Measurements from ENCODE around the gene SOCS4.

GRCh38 chr14:55038708-55039107, 11.7 kb downstream of the SOCS4 start:
- TF ChIP-seq USF2 (IDR thresholded peaks at IDR 0.05; ENCODE audit: low read depth, low read length) (no peak), USF2 (CRISPR knock-in tag; IDR thresholded peaks at IDR 0.05; ENCODE audit: borderline replicate concordance) (no peak), PHF8 (CRISPR knock-in tag; IDR thresholded peaks at IDR 0.05) (no peak), THRA (CRISPR knock-in tag; IDR thresholded peaks at IDR 0.05; ENCODE audit: borderline replicate concordance) (no peak), GTF2F1 (IDR thresholded peaks at IDR 0.05; ENCODE audit: low read length) (no peak), ZNF24 (IDR thresholded peaks at IDR 0.05) (no peak), FLYWCH1 (CRISPR knock-in tag; IDR thresholded peaks at IDR 0.05) (no peak), YY1 (IDR thresholded peaks at IDR 0.05; ENCODE audit: insufficient read depth, insufficient replicate concordance, low read depth, low read length) (no peak), CTCF (CRISPR knock-in tag; IDR thresholded peaks at IDR 0.05) (no peak)
